Activated CD4-positive, alpha-beta T cell treated with anti-CD3 and anti-CD28 coated beads, Interleukin-2, amount 10 ng/mL, durations not matched to agents 7 days and 5 days (primary cell): Measurements from ENCODE around the gene HSFY2. TPM values are rescaled to one million over a fixed set of nuclear protein-coding genes. Genes with fewer than 3 reads are reported as not detected.
"Not testable (repeated sequence)": the region's sequence is repeated elsewhere in the genome, so short reads cannot be mapped to it uniquely, and the experiment has no call there.

ENCODE experiments used
- CTCF ChIA-PET: fragments of 350-600 bp; sonication (Branson Sonifier 250); formaldehyde crosslinking; loops from one replicate; lab custom pipeline; 2021; ENCODE audit warnings: antibody characterized with exemption; lab: Charles Lee
- POLR2A ChIA-PET: fragments of 350-600 bp; sonication (Branson Sonifier 250); formaldehyde crosslinking; loops from one replicate; lab custom pipeline; 2021; ENCODE audit warnings: antibody characterized with exemption; lab: Charles Lee
- DNase-seq: peaks from one replicate; pipeline ENCODE4 v3.0.0-alpha.2; 2020
- H3K27ac Mint-ChIP-seq: one replicate; pipeline ENCODE4 v1.8.0; 2021; ENCODE audit warnings: mild to moderate bottlenecking, moderate library complexity, mixed read lengths
- H3K27me3 Mint-ChIP-seq: one replicate; pipeline ENCODE4 v1.8.0; 2021; ENCODE audit warnings: mixed read lengths
- H3K36me3 Mint-ChIP-seq: one replicate; pipeline ENCODE4 v1.8.0; 2021; ENCODE audit warnings: low read depth, mixed read lengths
- H3K4me1 Mint-ChIP-seq: one replicate; pipeline ENCODE4 v1.8.0; 2021; ENCODE audit warnings: mixed read lengths
- H3K4me3 Mint-ChIP-seq: one replicate; pipeline ENCODE4 v1.8.0; 2021; ENCODE audit warnings: mild to moderate bottlenecking, moderate library complexity, mixed read lengths
- H3K9me3 Mint-ChIP-seq: one replicate; pipeline ENCODE4 v1.8.0; 2021; ENCODE audit warnings: mixed read lengths
- total RNA-seq, 2 experiments: library from RNA; stranded (reverse); gene quantifications; one replicate each; pipeline ENCODE4 v1.2.3, GENCODE V29; 2021

The HSFY2 gene, protein sequence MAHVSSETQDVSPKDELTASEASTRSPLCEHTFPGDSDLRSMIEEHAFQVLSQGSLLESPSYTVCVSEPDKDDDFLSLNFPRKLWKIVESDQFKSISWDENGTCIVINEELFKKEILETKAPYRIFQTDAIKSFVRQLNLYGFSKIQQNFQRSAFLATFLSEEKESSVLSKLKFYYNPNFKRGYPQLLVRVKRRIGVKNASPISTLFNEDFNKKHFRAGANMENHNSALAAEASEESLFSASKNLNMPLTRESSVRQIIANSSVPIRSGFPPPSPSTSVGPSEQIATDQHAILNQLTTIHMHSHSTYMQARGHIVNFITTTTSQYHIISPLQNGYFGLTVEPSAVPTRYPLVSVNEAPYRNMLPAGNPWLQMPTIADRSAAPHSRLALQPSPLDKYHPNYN
- not detected for total RNA-seq

DNA sequence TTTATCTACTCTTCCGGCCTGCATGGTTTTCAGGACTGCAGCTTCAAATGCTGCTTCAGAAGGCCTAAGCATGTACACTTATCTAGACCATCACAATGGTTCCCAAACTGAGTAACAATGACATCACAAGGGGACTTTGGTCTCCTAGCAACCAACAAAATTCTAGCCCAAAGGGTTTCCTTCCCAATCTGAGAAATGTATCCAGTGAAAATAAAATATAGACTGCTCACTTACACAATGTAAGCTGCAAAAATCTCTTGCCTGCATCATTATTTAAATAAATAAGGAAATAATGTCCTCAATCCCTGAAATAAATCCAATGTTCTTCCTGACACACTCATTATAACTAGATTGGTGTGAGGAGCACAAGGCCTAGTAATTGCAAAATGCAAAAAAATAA, at the start of gene HSFY2:
HSFY2 (minus strand) TSS at position 101 of the 400 bp plus-strand sequence. CDS start 117 bp downstream, outside the sequence.
- H3K36me3 Mint-ChIP-seq, H3K9me3 Mint-ChIP-seq, DNase-seq, H3K4me1 Mint-ChIP-seq, CTCF ChIA-PET, H3K4me3 Mint-ChIP-seq, H3K27me3 Mint-ChIP-seq, H3K27ac Mint-ChIP-seq, POLR2A ChIA-PET: not testable (repeated sequence)

DNA sequence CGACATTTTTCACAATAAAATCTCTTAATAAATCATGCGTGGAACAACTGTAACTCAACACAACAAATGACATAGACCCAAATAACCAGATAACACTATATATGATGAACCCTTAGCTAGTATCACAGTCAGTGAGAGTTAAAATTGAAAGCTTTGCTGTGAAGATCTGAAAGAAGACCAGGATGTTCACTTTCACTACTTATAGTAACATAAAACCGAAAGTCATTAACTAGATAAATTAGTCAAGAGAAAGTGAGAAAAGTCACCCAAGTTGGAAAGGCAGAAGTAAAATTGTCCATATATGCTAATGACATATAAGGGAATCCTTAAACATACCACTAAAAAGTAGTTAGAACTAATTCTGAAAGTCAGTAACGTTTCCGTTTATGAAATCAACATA, 42.2 kb upstream of the HSFY2 start:
- H3K4me1 Mint-ChIP-seq, H3K9me3 Mint-ChIP-seq, DNase-seq, CTCF ChIA-PET, H3K4me3 Mint-ChIP-seq, POLR2A ChIA-PET, H3K27me3 Mint-ChIP-seq, H3K27ac Mint-ChIP-seq, H3K36me3 Mint-ChIP-seq: not testable (repeated sequence)

DNA sequence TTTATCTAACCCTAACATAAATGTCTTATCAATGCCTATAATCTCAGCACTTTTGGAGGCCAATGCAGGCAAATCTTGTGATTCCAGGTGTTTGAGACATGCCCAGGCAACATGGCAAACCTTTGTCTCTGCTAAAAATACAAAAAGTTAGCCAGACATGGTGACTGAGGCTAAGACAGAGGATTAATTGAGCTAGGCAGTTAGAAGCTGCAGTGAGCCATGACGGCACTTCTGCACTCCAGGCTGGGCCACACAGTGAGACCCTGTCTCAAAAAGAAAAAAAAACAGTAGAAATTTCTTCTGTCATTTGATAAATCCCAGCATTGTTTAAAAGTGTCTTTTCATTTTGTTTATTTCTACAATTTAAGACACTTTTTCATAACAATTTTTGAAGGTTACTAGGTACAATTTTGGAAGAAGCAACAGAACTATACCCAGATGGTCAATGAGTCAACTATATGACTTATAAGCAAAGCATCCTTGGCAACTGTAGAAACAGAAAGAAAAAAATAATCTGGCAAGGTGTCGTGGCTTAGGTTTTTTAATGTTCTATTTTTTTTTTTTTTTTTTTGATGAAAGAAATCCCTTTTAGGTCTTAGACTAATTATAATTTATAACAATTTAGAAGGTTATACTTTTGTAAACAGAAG, 15.3 kb upstream of the HSFY2 start:
- CTCF ChIA-PET, H3K36me3 Mint-ChIP-seq, H3K9me3 Mint-ChIP-seq, H3K27ac Mint-ChIP-seq, H3K4me3 Mint-ChIP-seq, H3K27me3 Mint-ChIP-seq, DNase-seq, POLR2A ChIA-PET, H3K4me1 Mint-ChIP-seq: not testable (repeated sequence)

DNA sequence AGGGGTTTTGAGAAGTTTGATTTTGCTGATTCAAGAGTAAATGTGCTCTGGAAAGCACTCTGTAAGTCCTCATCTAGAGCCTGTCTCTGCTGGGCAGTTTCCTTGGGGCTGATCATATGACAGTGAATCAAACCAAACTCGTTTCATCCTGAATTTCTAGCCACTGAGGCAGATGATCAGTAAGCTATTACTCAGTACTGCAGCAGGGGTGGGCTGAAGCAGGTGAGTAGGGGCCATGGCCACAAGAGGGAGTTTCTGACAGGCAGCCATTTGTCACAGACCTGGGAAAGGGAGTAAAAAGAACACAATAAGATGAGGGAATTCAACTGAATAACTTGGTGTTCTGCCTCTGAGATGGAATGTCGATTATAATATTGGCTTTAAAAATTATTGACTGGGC, 19.5 kb downstream of the HSFY2 start:
- H3K4me3 Mint-ChIP-seq, H3K36me3 Mint-ChIP-seq, H3K9me3 Mint-ChIP-seq, DNase-seq, H3K27ac Mint-ChIP-seq, POLR2A ChIA-PET, CTCF ChIA-PET, H3K4me1 Mint-ChIP-seq, H3K27me3 Mint-ChIP-seq: not testable (repeated sequence)

DNA sequence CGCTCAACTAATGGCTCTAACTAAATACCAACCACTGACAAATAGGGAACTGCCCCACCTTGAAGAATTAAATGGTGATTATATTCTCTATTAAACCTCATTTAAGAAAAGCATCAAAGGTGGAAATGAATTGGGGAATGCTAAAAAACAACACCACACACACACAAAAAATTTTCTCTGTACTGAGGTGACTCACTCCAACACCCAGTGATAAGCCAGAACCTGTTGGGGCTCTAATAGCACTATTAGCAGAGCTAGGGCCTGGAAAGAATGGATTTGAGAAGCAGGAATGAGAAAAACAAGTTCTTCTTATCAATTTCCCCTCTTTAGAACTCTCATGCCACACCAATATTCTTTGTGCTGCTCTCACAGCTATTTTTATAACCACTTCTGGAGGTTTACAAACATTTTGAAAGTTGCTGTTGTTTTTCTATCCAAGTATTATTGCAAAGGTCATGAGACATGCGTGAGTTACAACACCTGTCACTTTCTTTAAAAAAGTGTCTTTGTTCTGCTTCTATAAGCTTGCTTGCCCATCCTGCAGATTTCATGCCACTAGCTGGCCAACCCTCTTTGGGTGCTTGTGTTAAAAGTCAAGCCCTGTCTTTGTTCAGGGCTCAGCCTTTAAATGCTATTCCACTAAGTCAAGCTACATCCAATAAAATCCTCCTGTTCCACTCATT, 20.3 kb downstream of the HSFY2 start:
- H3K27ac Mint-ChIP-seq, DNase-seq, H3K4me3 Mint-ChIP-seq, CTCF ChIA-PET, POLR2A ChIA-PET, H3K4me1 Mint-ChIP-seq, H3K9me3 Mint-ChIP-seq, H3K36me3 Mint-ChIP-seq, H3K27me3 Mint-ChIP-seq: not testable (repeated sequence)

DNA sequence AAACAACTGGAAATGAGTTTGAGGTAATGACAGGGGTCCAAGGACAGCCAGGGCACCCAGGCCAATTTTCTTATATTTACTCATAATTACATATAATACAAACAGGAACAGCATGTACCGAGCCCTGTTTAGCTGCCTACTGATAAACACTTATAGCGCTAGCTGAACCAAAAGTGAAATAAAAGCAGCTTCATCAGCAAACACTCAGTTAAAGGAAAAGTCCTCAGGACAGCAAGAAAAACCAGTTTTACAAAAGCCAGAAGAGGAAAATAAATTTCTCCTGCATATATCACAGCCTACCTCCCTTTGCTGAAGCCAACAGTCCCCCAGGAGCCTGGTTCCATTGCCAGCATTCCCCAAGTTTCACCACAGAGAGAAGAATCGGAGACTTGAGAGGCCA, 49.8 kb downstream of the HSFY2 start:
- H3K4me3 Mint-ChIP-seq, H3K36me3 Mint-ChIP-seq, H3K4me1 Mint-ChIP-seq, H3K27ac Mint-ChIP-seq, DNase-seq, POLR2A ChIA-PET, CTCF ChIA-PET, H3K27me3 Mint-ChIP-seq, H3K9me3 Mint-ChIP-seq: not testable (repeated sequence)

Other genes with a start within 250 kb of the HSFY2 start
- not detected for gene HSFY1, start 227.0 kb downstream of the HSFY2 start, total RNA-seq